BE2C (cell line): ENCODE measurements around the gene MDM1.

Experiments
- DNase-seq: peaks from one replicate; pipeline ENCODE4 v3.0.0-alpha.2; 2020
- H3K27me3 ChIP-seq: fragments of 250-450 bp; sonication (Bioruptor Pico); 2 replicates; pipeline ENCODE4 v1.5.1; 2020; ENCODE audit warnings: mild to moderate bottlenecking
- H3K36me3 ChIP-seq: fragments of 250-450 bp; sonication (Bioruptor Pico); 2 replicates; pipeline ENCODE4 v1.5.1; 2020; ENCODE audit warnings: mild to moderate bottlenecking
- H3K4me1 ChIP-seq: fragments of 250-450 bp; sonication (Bioruptor Pico); 2 replicates; pipeline ENCODE4 v1.5.1; 2020
- H3K4me3 ChIP-seq: 2 replicates; pipeline ENCODE4 v1.5.1; 2011; ENCODE audit warnings: low read depth, low read length
- H3K9me3 ChIP-seq: fragments of 250-450 bp; sonication (Bioruptor Pico); 2 replicates; pipeline ENCODE4 v1.5.1; 2020
- TF ChIP-seq, protein P1 (sequence below): IDR thresholded peaks from 2 replicates; pipeline ENCODE4 v1.5.1; 2012; ENCODE audit warnings: mild to moderate bottlenecking, low read depth, low read length

The MDM1 gene

DNA sequence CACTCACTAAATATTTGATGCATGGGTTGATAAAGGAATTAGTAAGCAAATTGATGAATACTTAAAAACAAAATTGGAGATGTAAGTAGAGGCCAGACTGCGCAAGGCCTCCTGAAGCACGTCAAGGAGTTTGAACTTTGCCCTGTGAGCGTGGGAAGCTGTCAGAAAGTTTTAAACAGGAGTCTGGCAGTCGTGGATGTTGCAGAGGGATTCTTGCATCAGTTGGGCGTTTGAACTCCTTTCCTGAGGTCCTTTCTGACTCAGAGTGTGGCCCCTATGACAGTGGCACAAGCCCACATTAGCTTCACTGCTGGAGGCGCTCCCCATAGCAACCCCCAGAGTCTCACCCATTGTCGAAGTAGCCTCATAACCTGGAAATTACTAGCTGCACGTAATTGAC is 60.8 kb downstream of the MDM1 start:
- Histone ChIP-seq H3K4me3 (no peak overlapping the region), H3K9me3 (no peaks in the 10 kb centered on the region)
- TF ChIP-seq, protein P1, sequence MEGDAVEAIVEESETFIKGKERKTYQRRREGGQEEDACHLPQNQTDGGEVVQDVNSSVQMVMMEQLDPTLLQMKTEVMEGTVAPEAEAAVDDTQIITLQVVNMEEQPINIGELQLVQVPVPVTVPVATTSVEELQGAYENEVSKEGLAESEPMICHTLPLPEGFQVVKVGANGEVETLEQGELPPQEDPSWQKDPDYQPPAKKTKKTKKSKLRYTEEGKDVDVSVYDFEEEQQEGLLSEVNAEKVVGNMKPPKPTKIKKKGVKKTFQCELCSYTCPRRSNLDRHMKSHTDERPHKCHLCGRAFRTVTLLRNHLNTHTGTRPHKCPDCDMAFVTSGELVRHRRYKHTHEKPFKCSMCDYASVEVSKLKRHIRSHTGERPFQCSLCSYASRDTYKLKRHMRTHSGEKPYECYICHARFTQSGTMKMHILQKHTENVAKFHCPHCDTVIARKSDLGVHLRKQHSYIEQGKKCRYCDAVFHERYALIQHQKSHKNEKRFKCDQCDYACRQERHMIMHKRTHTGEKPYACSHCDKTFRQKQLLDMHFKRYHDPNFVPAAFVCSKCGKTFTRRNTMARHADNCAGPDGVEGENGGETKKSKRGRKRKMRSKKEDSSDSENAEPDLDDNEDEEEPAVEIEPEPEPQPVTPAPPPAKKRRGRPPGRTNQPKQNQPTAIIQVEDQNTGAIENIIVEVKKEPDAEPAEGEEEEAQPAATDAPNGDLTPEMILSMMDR: no peak

DNA sequence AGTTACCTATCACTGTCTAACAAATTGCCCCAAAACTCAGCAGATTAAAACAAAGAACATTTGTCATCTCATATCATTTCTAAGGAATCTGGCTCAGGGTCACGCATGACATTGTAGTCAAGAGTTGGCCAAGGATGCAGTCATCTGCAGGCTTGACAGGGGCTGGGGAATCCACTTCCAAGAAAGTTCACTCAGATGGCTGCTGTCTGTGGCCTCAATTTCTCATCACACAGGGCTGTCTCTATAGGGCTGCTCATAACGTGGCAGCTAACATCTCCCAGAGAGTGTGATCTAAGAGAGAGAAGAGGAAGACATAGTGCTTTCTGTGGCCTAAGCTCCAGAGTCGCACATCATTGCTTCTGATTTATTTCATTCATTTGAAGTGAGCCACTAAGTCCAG is 61.8 kb downstream of the MDM1 start:
- H3K4me1 ChIP-seq: no peaks in the 10 kb centered on the region
- H3K4me3 ChIP-seq: no peak overlapping the region
- no peak for DNase-seq
- no peaks in the 10 kb centered on the region for H3K27me3 ChIP-seq
- TF ChIP-seq, protein P1: no peak
- H3K9me3 ChIP-seq: no peaks in the 10 kb centered on the region
- H3K36me3 ChIP-seq: no peaks in the 10 kb centered on the region

More for the DNA sequence above, 60.8 kb downstream of the MDM1 start:
- Histone ChIP-seq H3K36me3 (no peaks in the 10 kb centered on the region), H3K27me3 (no peaks in the 10 kb centered on the region), H3K4me1 (no peaks in the 10 kb centered on the region)
- DNase-seq: no peak

DNA sequence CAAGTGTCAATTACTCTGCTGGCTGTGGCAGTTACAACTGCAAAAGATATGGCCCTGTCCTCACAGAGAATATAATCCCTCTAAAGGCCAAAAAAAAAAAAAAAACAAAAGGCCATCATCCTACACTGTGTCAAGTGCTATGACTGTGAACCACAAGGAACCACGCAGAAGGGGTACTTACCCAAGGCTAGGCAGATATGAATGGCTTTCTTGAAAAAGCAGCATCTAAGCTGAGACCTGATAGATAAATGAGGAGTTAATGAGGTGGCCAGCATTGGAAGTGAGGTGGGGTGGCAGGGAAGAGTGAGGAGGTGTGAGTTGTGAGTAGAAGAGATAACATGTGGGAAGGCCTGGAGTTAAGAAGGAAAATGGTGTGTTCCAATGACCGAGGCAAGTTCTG is 62.4 kb downstream of the MDM1 start:
- no peaks in the 10 kb centered on the region for H3K27me3 ChIP-seq
- H3K4me1 ChIP-seq: no peaks in the 10 kb centered on the region
- no peaks in the 10 kb centered on the region for H3K9me3 ChIP-seq
- no peaks in the 10 kb centered on the region for H3K36me3 ChIP-seq
- no peak for DNase-seq
- no peak overlapping the region for H3K4me3 ChIP-seq
- TF ChIP-seq, protein P1: no peak

DNA sequence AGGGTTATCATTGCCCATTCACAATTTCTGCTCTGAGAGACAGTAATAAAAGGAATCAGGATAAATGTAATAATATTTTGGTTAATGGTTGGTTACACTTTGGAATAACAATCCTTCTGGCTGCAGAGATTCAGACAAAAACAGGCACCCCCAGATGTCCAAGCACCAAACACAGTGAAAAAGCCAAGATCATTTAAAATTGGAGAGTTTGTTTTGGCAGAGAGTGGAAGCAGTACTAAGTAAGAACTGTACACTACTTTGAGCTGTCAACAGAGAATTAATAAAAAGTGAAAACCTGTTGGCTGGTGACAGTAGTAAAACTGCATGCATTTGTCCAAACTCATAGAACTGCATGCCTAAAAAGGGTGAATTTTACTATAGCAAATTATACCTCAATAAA is 63.2 kb downstream of the MDM1 start:
- H3K9me3 ChIP-seq: no peaks in the 10 kb centered on the region
- no peak for DNase-seq

DNA sequence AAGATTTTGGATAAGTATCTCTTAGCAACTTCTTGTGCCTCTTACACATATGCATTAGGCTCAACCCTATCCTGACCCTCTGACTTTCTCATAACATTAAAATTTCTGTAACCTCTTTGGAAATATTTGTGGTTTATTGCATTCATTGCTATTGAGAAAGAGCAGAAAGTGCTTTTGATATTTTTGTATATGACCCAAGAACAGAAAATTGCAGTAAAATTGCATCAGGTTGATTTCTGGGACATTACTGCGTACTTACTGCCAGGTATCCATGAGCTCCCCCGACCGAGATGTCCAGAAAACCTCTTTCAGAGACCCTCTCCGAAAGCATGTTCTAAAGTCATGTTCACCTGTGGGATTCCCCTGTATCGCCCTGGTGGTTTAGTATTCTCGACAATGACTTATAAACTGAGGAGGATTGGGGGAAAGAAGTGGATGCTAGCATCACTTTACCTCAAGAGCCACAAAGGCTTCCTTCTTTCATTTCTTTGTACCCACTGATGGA is 64.2 kb downstream of the MDM1 start:
- DNase-seq: no peak
- no peaks in the 10 kb centered on the region for H3K36me3 ChIP-seq
- no peak overlapping the region for H3K4me3 ChIP-seq
- no peaks in the 10 kb centered on the region for H3K9me3 ChIP-seq
- no peaks in the 10 kb centered on the region for H3K27me3 ChIP-seq
- TF ChIP-seq, protein P1: no peak
- H3K4me1 ChIP-seq: no peaks in the 10 kb centered on the region

More for the DNA sequence above, 63.2 kb downstream of the MDM1 start:
- Histone ChIP-seq H3K36me3 (no peaks in the 10 kb centered on the region), H3K27me3 (no peaks in the 10 kb centered on the region), H3K4me3 (no peak overlapping the region), H3K4me1 (no peaks in the 10 kb centered on the region)
- TF ChIP-seq, protein P1: no peak

DNA sequence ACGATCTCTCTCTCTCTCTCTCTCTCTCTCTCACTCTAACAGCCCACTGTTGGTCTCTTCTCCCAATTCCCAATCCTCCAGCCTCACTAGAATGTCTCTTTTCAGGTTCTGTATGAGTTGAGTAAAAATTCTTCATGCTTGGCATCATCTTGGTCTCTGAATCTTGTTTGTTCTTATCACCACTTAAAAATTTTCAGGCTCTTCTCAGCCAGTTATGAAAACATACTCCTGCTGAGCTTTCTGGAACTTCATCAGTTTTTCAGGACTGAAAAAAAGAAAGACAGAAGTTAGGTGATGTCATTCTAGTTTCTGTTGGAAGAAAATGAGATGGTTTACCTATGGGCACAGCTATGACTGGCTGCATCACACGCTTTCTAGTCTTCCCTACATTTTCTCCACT is 67.3 kb downstream of the MDM1 start:
- DNase-seq: no peak
- peaks cover 8% of the 10 kb centered on the region for H3K27me3 ChIP-seq
- TF ChIP-seq, protein P1: no peak
- no peaks in the 10 kb centered on the region for H3K36me3 ChIP-seq
- H3K4me3 ChIP-seq: no peak overlapping the region
- H3K4me1 ChIP-seq: no peaks in the 10 kb centered on the region
- H3K9me3 ChIP-seq: no peaks in the 10 kb centered on the region
